ENCODE results near the gene TGFBI. TPM values are rescaled to one million over a fixed set of nuclear protein-coding genes. Genes with fewer than 3 reads are reported as not detected.

TGFBI gene
- total and polyA plus RNA-seq, 7 donors = 18.8 to 35.9 (median 28.3) TPM

GRCh38 chr5:136037001-136037705 is 8.4 kb downstream of the TGFBI start:
- peaks cover 39% of the 10 kb centered on the region for H3K4me1 ChIP-seq
- H3K27ac ChIP-seq = peak overlapping the region; percentile 83
- ATAC-seq = peak; percentile 89 to 94 (median 93)
- TF ChIP-seq, protein P1, sequence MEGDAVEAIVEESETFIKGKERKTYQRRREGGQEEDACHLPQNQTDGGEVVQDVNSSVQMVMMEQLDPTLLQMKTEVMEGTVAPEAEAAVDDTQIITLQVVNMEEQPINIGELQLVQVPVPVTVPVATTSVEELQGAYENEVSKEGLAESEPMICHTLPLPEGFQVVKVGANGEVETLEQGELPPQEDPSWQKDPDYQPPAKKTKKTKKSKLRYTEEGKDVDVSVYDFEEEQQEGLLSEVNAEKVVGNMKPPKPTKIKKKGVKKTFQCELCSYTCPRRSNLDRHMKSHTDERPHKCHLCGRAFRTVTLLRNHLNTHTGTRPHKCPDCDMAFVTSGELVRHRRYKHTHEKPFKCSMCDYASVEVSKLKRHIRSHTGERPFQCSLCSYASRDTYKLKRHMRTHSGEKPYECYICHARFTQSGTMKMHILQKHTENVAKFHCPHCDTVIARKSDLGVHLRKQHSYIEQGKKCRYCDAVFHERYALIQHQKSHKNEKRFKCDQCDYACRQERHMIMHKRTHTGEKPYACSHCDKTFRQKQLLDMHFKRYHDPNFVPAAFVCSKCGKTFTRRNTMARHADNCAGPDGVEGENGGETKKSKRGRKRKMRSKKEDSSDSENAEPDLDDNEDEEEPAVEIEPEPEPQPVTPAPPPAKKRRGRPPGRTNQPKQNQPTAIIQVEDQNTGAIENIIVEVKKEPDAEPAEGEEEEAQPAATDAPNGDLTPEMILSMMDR (IDR thresholded peaks at IDR 0.05) = no peak
- no peaks in the 10 kb centered on the region for H3K36me3 ChIP-seq (ENCODE audit: insufficient read depth in 1 of 2, low read depth in 1 of 2)
- H3K4me3 ChIP-seq = no peak overlapping the region
- no peaks in the 10 kb centered on the region for H3K27me3 ChIP-seq (ENCODE audit: insufficient read depth in 3 of 3, low read length in 2 of 3)
- peak in 1 of 2 donors; percentile 70 for DNase-seq
- intact Hi-C loops (cut with DNase I) = no loop called here
- peaks cover 3% of the 10 kb centered on the region for H3K9me3 ChIP-seq
- 33 to 41% (median 35%) methylated on average over 10 of the region's 10 CpGs for WGBS, 3 donors

- ATAC-seq (no peak), DNase-seq (no peak)
- Histone ChIP-seq H3K36me3 (ENCODE audit: insufficient read depth in 1 of 2, low read depth in 1 of 2) (no peaks in the 10 kb centered on the region), H3K9me3 (peaks cover 3% of the 10 kb centered on the region), H3K4me1 (peaks cover 43% of the 10 kb centered on the region), H3K4me3 (no peak overlapping the region), H3K27me3 (ENCODE audit: insufficient read depth in 3 of 3, low read length in 2 of 3) (no peaks in the 10 kb centered on the region), H3K27ac (no peak overlapping the region)
- intact Hi-C loops (cut with DNase I) = no loop called here
- TF ChIP-seq, protein P1 (IDR thresholded peaks at IDR 0.05) = no peak
- 55 to 63% (median 62%) methylated on average over 4 of the region's 4 CpGs for WGBS, 3 donors
Measured at GRCh38 chr5:136038635-136039034, 9.8 kb downstream of the TGFBI start.

DNA sequence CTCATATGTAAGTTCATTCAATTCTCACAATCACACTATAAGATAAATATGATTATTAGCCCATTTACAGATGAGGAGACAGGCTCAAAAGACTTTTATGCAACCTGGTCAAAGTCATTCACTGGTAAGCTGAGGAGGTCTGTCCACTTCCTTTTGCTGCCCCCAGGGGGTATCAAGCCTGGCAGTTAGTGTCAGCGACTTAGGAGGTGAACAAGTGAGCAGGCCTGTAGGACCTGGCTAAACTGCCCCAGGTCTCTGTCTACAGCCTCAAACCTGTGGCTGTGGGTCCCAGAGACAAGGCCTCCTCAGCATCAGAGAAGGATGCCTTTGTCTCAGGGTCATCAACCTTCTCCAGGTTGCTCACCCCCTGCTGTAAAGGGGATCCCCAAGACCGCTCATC is 10.4 kb downstream of the TGFBI start:
- no peak overlapping the region for H3K4me3 ChIP-seq
- H3K27ac ChIP-seq = no peak overlapping the region
- peaks cover 40% of the 10 kb centered on the region for H3K4me1 ChIP-seq
- 94 to 95% (median 94%) methylated on average over 2 of the region's 2 CpGs for WGBS, 3 donors
- H3K9me3 ChIP-seq = peaks cover 3% of the 10 kb centered on the region
- TF ChIP-seq, protein P1 (IDR thresholded peaks at IDR 0.05) = no peak
- no peaks in the 10 kb centered on the region for H3K36me3 ChIP-seq (ENCODE audit: insufficient read depth in 1 of 2, low read depth in 1 of 2)
- no peak for DNase-seq
- H3K27me3 ChIP-seq (ENCODE audit: insufficient read depth in 3 of 3, low read length in 2 of 3) = no peaks in the 10 kb centered on the region
- intact Hi-C loops (cut with DNase I) = no loop called here
- no peak for ATAC-seq

DNA sequence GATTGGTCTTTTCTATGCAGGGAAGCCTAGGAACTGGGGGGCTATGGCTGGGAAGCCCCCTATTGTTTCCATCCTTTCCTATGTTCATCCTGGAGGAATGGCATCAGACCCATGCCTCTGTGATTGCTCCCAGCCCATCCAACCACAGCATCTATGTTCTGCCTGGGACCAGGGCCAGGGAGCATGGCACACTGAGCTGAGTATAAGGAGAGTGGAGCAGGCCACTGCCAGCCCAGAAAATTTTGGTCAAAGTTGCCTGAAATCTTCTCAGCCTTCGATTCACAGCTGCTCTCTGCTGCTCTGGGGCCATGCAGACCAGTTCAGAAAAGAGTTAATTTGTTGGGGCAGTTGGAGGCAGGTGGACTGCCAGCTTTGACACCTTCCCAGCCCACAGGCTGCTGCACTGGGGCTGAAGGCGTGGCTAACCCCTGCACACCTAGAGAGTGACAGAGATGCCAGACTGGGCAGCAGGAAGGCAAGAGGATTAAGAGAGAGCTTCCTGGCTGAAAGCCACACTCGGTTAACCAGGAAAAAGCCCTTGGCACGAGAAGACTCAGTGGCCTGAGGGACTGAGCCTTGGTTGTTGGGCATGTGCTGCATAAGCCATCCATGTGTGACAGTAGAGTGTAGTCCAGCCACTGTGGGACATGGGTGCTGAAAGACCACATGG is 12.1 kb downstream of the TGFBI start:
- no peak overlapping the region for H3K27ac ChIP-seq
- no peaks in the 10 kb centered on the region for H3K36me3 ChIP-seq (ENCODE audit: insufficient read depth in 1 of 2, low read depth in 1 of 2)
- no peaks in the 10 kb centered on the region for H3K27me3 ChIP-seq (ENCODE audit: insufficient read depth in 3 of 3, low read length in 2 of 3)
- 17 to 25% (median 24%) methylated on average over 4 of the region's 4 CpGs for WGBS, 3 donors
- no peak for ATAC-seq
- peaks cover 3% of the 10 kb centered on the region for H3K9me3 ChIP-seq
- TF ChIP-seq, protein P1 (IDR thresholded peaks at IDR 0.05) = no peak
- peaks cover 24% of the 10 kb centered on the region for H3K4me1 ChIP-seq
- no peak overlapping the region for H3K4me3 ChIP-seq
- no peak for DNase-seq
- intact Hi-C loops (cut with DNase I) = no loop called here
